ENCODE data around the gene ARG2. TPM values are rescaled to one million over a fixed set of nuclear protein-coding genes. Genes with fewer than 3 reads are reported as not detected.

Gene ARG2
- total and polyA plus RNA-seq, 4 donors, result 0.08 to 3.1 (median 0.59) TPM

- 86% methylated on average over 10 of the region's 10 CpGs for WGBS
- H3K27me3 ChIP-seq (ENCODE audit: control insufficient read depth in 4 of 4, insufficient read depth in 4 of 4, low read length in 3 of 4), result no peaks in the 10 kb centered on the region
- H3K4me1 ChIP-seq (ENCODE audit: control insufficient read depth in 4 of 4, insufficient read depth in 4 of 4, low read length in 3 of 4), result no peaks in the 10 kb centered on the region
- DNase-seq (ENCODE audit: low spot score), result no peak
- TF ChIP-seq REST (IDR thresholded peaks at IDR 0.05), result no peak
- TF ChIP-seq FOXA1 (IDR thresholded peaks at IDR 0.05), result no peak
- no peak for TF ChIP-seq GABPA (IDR thresholded peaks at IDR 0.05 in 1 of 2, conservative IDR thresholded peaks at IDR 0.05 in 1 of 2)
- TF ChIP-seq RXRA (IDR thresholded peaks at IDR 0.05), result no peak
- no peak for TF ChIP-seq SP1 (IDR thresholded peaks at IDR 0.05)
- no peak for TF ChIP-seq MAX (IDR thresholded peaks at IDR 0.05)
- TF ChIP-seq ATF3 (IDR thresholded peaks at IDR 0.05), result no peak
- TF ChIP-seq TAF1 (conservative IDR thresholded peaks at IDR 0.05), result no peak
- no peak for TF ChIP-seq FOXA2 (IDR thresholded peaks at IDR 0.05)
- no peak for TF ChIP-seq YY1 (IDR thresholded peaks at IDR 0.05)
- no peak for TF ChIP-seq ZBTB33 (IDR thresholded peaks at IDR 0.05)
- no peak for TF ChIP-seq HNF4A (conservative IDR thresholded peaks at IDR 0.05)
- TF ChIP-seq HNF4G (IDR thresholded peaks at IDR 0.05), result no peak
- no peak for TF ChIP-seq CTCF (IDR thresholded peaks at IDR 0.05; ENCODE audit: low read depth, low read length, missing input control)
- TF ChIP-seq RAD21 (IDR thresholded peaks at IDR 0.05), result no peak
- no peak for TF ChIP-seq EGR1 (IDR thresholded peaks at IDR 0.05; ENCODE audit: low read depth in 2 of 2)
- H3K27ac ChIP-seq (ENCODE audit: low read depth in 1 of 2, low read length in 2 of 2), result no peak overlapping the region
- no peak overlapping the region for H3K9ac ChIP-seq (ENCODE audit: low read depth in 1 of 2, low read length in 2 of 2)
- no peak overlapping the region for H3K4me3 ChIP-seq (ENCODE audit: low read depth in 1 of 3, low read length in 3 of 3)
- no peaks in the 10 kb centered on the region for H3K36me3 ChIP-seq (ENCODE audit: control insufficient read depth in 4 of 4, insufficient read depth in 3 of 4, low read depth in 1 of 4, low read length in 3 of 4)
- H3K9me3 ChIP-seq (ENCODE audit: control insufficient read depth in 4 of 4, low read length in 3 of 4), result no peaks in the 10 kb centered on the region
Observed at GRCh38 chr14:67609642-67610310, 9.9 kb upstream of the ARG2 start.

Measured in liver (tissue), 9 donors.